DMS 273 (cell line): ENCODE results near the gene PIAS2.
A peak's percentile ranks its signal among the peaks of the same experiment; 100 is the strongest.
"Not testable (repeated sequence)": the region's sequence is repeated elsewhere in the genome, so short reads cannot be mapped to it uniquely, and the experiment has no call there.

Source experiments
- DNase-seq: peaks from one replicate; lab custom pipeline; 2025; ENCODE audit not compliant: unreplicated experiment; lab: John Stamatoyannopoulos, UW

PIAS2 gene

DNA sequence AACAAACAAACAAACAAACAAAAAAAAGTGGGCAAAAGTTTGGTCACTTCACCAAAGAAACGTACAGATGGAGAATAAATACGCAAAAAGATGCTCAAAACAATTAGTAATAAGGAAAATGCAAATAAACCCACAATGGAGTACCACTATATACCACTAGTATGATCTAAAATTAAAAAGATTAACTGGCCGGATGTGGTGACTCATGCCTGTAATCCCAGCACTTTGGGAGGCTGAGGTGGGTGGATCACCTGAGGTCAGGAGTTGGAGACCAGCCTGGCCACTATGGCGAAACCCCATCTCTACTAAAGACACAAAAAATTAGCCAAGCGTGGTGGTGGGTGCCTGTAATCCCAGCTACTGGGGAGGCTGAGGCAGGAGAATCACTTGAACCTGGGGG lies 84.9 kb downstream of the PIAS2 start:
- not testable (repeated sequence) for DNase-seq

- no peak for DNase-seq
Measured at GRCh38 chr18:46831434-46831833, 85.9 kb downstream of the PIAS2 start.

DNA sequence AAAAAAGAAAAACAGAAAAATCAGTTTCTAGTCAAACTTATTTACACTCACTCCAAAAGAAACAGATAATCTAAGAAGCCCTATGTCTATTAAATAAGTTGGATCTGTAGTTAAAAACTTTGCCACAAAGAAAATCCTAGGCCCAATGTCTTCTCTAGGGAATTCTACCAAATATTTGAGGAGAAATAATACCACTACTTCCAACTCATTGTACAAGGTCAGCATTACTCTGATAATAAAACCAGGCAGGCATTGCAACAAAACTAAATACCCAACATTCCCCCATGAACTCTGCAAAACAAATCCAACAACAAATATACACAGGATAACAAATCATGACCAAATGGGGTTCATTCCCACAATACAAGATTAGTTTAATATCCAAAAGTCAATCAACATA lies 86.7 kb downstream of the PIAS2 start:
- no peak for DNase-seq

GRCh38 chr18:46829947-46830346 lies 87.4 kb downstream of the PIAS2 start:
- DNase-seq: no peak

GRCh38 chr18:46829531-46829930 lies 87.8 kb downstream of the PIAS2 start:
- DNase-seq: no peak

DNA sequence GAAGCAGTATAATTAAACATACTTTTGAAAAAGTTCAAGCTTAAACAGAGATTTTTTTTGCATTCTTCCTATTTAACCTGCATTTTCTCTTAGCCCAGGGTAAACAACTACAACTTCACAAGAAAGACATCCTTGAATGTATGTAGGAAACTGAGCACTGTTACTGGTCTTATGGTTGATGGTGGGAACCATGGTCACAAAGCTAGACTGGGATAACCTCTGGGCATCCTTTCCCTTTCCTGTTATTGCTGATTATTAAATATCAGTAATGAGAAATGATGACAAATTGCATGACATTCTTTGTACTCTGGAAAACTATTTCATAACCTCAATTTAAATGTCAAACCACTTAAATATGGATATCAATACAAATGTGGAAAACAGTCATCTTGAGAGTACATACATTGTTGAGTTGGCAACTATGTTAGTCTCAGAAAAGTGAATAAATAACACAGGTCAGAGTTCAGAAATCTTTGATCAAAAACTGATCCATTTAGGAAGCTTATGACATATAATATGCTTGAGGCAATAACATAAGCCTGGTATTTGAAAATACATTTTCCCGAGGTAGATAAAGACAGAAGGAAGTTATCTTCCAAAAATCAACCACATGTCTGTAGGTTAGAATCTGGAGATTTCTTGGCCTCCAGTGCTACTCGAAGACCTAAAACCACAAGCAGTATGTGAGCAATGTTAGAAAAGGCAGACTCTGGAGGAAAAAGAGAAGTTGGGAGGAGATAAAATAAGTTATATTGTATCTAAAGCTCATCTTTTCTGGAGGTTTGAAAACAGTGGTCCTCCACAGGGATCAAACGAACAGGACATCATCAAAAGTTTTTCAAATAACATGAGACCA lies 95.2 kb downstream of the PIAS2 start:
- DNase-seq: no peak

- DNase-seq: no peak
Measured at GRCh38 chr18:46820863-46821262, 96.4 kb downstream of the PIAS2 start.

- DNase-seq: no peak
Measured at GRCh38 chr18:46815661-46816060, 101.6 kb downstream of the PIAS2 start.

- DNase-seq: no peak
Measured at GRCh38 chr18:46814399-46814798, 102.9 kb downstream of the PIAS2 start.

- DNase-seq: no peak
Measured at GRCh38 chr18:46812311-46812710, 105.0 kb downstream of the PIAS2 start.

DNA sequence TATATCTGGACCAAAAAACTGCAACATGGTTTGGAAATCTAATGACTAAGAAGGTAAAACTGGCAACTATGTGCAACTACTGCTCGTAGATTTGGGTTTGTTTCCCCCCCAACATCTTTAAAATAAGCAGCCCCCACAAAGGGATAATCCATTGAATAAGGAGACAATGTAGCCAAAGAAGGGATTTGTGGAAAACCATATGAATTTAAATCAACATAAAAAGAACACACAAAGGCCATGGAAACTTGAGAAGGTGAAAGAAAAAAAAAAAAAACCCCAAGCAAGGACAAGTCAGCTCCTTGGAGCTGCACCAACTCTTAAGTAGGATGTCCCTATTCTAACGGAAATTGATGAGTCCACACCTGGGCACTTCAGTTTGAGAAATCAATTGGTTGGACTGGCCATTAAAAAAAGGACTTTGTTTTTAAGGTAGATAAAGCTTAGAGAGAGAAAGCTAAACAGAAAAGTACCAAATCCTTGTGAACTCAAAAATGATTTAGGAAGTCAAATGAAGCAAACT lies 106.8 kb downstream of the PIAS2 start:
- DNase-seq: no peak

- no peak for DNase-seq
Measured at GRCh38 chr18:46809145-46809544, 108.2 kb downstream of the PIAS2 start.

- not testable (repeated sequence) for DNase-seq
Measured at GRCh38 chr18:46795945-46796344, 121.4 kb downstream of the PIAS2 start.

DNA sequence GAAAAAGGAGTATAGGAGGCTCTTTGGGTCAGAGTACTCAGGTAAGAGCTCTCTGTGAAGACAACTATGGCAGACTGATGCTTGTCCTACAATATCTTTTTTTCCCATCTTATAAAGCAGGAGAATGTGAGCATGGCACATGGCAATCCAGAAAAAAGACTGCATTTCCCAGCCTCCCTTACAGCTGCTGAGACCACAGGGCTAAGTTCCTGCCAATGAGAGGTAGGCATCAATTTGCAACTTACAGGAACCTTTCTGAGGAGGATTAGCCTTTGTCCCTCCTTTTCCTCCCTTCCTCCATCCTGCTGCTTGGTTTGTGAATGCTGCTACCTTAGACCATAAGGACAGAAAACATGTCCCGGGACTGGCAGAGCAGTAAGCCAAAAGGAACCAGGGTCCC lies 122.7 kb downstream of the PIAS2 start:
- no peak for DNase-seq

DNA sequence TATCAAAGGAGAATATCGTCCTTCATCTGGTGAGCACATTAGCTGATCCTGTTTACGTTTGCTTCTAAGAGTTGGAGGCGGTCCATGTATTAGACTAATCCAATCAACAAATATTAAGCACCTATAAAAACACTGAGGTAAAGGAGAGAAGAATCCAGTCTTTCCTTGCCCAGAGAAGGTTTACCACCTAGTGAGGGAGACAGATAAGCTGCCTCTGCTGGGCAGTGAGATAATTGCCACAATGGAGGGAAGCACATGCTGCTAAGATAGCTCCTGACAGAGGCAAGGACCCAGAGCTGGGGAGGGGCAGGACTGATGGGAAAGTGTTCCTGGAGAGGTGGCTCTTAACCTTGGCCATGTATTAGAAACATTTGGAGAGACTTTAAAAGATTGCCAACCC lies 123.7 kb downstream of the PIAS2 start:
- peak; percentile 34 for DNase-seq

- no peak for DNase-seq
Measured at GRCh38 chr18:46789088-46789487, 128.2 kb downstream of the PIAS2 start.

DNA sequence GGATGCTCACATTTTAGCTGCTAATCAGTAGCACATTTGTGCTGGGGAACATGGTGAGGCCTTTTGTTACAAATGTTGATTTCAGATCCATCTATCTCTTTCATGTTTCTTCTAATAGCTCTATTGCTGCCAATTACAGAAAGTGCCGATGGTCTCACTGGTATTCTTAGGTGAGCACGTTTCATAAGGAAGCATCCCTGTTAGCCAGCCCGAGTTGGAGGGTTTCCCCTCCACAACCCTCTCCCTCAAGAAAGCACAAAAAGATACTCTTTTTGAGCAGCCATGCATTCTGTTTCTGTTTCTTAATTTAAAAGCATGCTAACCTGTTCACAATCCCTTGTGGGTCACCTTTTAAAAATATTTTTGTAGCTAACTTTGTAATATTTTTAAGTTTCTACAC lies 129.6 kb downstream of the PIAS2 start:
- DNase-seq: no peak

DNA sequence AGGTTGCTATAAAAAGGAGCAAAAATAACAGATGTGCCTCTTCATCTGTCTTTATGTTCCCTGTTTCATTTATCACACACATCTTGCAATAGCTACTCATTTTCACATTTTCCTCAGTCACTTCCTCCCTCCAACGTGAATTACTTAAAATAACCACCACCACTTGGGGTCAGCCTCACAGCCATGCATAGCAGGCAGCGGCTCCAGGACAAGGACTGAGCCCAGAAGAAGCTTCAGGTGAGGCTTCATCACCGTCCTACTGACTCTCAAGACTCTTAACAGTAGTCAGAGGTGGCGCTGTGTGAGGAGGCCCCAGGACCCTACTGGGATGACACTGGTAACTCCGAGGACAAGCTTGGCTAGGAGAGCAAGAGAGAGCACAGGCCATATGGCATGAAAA lies 144.9 kb downstream of the PIAS2 start:
- peak; percentile 16 for DNase-seq

DNA sequence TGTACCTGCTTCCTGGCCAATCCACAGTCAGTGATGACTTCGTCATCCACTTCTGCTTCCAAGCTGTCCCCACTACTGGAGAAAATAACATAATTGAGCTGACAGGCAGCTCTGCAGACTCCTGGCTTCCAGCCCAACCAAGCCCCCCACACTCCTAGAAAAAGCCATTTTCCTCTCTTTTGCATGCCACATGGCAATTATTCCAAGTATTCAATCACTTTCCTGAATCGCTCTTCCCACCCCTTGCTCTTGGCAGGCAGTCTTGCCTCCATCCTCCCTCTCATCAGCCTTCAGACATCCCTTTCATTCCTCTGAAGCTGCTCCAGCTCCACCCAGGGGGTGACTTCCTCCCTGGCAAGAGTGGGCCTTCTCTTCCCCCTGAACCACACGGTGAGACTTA lies 146.2 kb downstream of the PIAS2 start:
- peak; percentile 25 for DNase-seq

- DNase-seq: no peak
Measured at GRCh38 chr18:46770708-46771107, 146.6 kb downstream of the PIAS2 start.

DNA sequence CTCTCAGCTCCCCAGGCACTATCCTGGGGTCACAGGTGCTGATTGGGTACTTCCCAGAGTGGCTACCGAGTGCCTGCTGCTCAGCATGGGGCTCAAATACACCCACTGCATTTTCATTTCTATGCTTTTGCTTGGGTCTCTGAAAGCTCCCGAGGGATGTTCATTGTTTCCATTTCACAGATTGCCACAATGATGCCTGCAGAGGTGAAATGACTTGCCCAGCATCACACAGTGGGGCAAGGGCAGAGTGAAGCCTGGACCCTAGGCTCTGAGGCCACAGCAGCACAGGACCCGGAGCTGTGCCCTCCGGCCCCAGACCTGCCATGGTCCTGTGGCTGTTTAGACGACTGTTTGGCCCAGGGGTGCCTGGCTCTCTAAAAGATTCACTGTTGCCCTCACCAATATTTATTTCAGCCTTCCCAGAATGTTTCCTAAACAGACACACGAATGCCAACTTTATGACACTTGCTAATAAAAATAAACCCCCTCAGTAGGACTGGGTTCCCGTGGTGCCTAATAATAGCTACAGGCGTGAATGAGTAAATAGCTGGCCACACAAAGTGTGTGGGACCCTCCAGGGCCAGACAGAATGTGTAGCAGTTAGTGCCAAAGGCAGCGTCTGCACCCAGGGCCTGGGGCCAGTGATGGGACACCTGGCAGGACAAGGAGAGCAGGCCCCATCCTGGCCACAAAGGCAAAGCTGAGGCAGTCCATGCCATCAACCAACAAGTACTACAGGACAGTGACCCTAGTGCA lies 149.0 kb downstream of the PIAS2 start:
- no peak for DNase-seq

DNA sequence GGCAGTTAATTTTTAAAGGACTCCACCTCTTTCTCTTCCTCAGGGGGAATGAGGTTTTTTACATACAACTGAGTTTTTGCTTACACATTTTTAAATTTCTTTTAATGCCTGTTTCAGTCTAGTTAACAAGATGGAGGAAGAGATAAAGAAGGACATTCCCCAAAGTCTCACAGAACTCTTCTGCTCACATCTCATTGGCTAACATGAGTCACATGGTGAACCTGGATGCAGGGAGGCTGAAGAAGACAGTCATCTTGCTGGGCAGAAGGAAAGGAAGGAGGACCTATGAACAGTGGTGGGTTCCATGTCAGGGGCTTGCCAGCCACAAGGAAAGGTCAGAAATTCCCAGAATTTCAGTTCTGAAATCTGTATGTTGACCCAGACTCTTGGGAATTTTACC lies 150.1 kb downstream of the PIAS2 start:
- no peak for DNase-seq
